Erythroblast (primary cell): Measurements from ENCODE around the gene PRXL2C.

Experiments used
- GATA1 ChIP-seq: IDR thresholded peaks from 2 replicates; pipeline ENCODE4 v1.6.1; 2011; ENCODE audit warnings: low read depth, mild to moderate bottlenecking, control low read depth, low read length, moderate library complexity
- POLR2A ChIP-seq: IDR thresholded peaks from 2 replicates; pipeline ENCODE4 v1.6.1; 2011; ENCODE audit warnings: mild to moderate bottlenecking, low read length

GRCh38 chr9:96636368-96636767 lies 18.7 kb downstream of the PRXL2C start:
- TF ChIP-seq POLR2A: no peak
- no peak for TF ChIP-seq GATA1
